K562 (cell line): Measurements from ENCODE around the gene SLC30A1. TPM values are rescaled to one million over a fixed set of nuclear protein-coding genes. Genes with fewer than 3 reads are reported as not detected.
A peak's percentile ranks its signal among the peaks of the same experiment; 100 is the strongest.

Experiments
- ATF3 ChIP-seq, 2 experiments: fragments of 450-650 bp in 1 of 2; sonication (generic) in 1 of 2; formaldehyde crosslinking in 1 of 2; IDR thresholded peaks in 1 of 2; conservative IDR thresholded peaks in 1 of 2; 2 replicates each; pipeline versions ENCODE4 v1.6.1 to v1.8.1; 2016 to 2023; ENCODE audit warnings: mild to moderate bottlenecking in 2 of 2, moderate library complexity in 2 of 2, inconsistent platforms in 1 of 2, missing genetic modification reagents in 1 of 2
- CAMTA2 ChIP-seq: fragments of 250-450 bp; sonication (Bioruptor Pico); conservative IDR thresholded peaks from 2 replicates; pipeline ENCODE4 v1.5.1; 2022
- CGGBP1 ChIP-seq: fragments of 250-450 bp; sonication (Bioruptor Pico); IDR thresholded peaks from 2 replicates; pipeline ENCODE4 v1.9.0; 2021; ENCODE audit warnings: mild to moderate bottlenecking
- E4F1 ChIP-seq: fragments of 250-450 bp; sonication (Bioruptor Pico); IDR thresholded peaks from 2 replicates; pipeline ENCODE4 v1.5.0; 2021; ENCODE audit warnings: mild to moderate bottlenecking, borderline replicate concordance
- FOXK1 ChIP-seq: sonication (generic); formaldehyde crosslinking; IDR thresholded peaks from 2 replicates; pipeline ENCODE4 v1.8.0; 2022; ENCODE audit warnings: missing genetic modification reagents, mild to moderate bottlenecking, borderline replicate concordance
- GTF2A2 ChIP-seq: IDR thresholded peaks from 2 replicates; pipeline ENCODE4 v1.6.1; 2016; ENCODE audit warnings: mild to moderate bottlenecking, missing genetic modification characterization, missing compliant biosample characterization
- ID3 ChIP-seq, 2 experiments: fragments of 250-450 bp in 1 of 2; fragments of 450-650 bp in 1 of 2; sonication (Bioruptor Pico) in 1 of 2; IDR thresholded peaks; 2 replicates each; pipeline versions ENCODE4 v1.6.1 to v1.8.0; 2016 to 2021; ENCODE audit warnings: mild to moderate bottlenecking in 2 of 2, moderate library complexity in 2 of 2, missing compliant biosample characterization in 1 of 2, missing genetic modification characterization in 1 of 2
- KLF10 ChIP-seq: fragments of 250-450 bp; sonication (Bioruptor Pico); IDR thresholded peaks from 2 replicates; pipeline ENCODE4 v1.6.1; 2021; ENCODE audit warnings: matching md5 sums
- LEF1 ChIP-seq: fragments of 450-650 bp; IDR thresholded peaks from 2 replicates; pipeline ENCODE4 v1.6.1; 2016; ENCODE audit warnings: mild to moderate bottlenecking
- POU5F1 ChIP-seq: fragments of 150-350 bp; IDR thresholded peaks from 2 replicates; pipeline ENCODE4 v1.6.1; 2014; ENCODE audit warnings: borderline replicate concordance, low read length, low read depth, mild to moderate bottlenecking; ENCODE audit not compliant: partially characterized antibody
- RBM14 ChIP-seq: fragments of 200-400 bp; formaldehyde crosslinking; IDR thresholded peaks from 2 replicates; pipeline ENCODE4 v1.6.1; 2018; ENCODE audit warnings: low read depth, mild to moderate bottlenecking, low read length, moderate library complexity, borderline replicate concordance; ENCODE audit not compliant: insufficient read depth
- SIRT6 ChIP-seq: IDR thresholded peaks from one replicate; pipeline ENCODE4 v1.6.1; 2012; ENCODE audit warnings: low read depth, mild to moderate bottlenecking, control low read depth, inconsistent platforms, low read length, moderate library complexity
- SRSF3 ChIP-seq: fragments of 200-400 bp; formaldehyde crosslinking; IDR thresholded peaks from 2 replicates; pipeline ENCODE4 v1.6.1; 2016; ENCODE audit warnings: mild to moderate bottlenecking, low read length, moderate library complexity; ENCODE audit not compliant: insufficient read depth
- SUPT5H ChIP-seq: fragments of 450-650 bp; IDR thresholded peaks from 2 replicates; pipeline ENCODE4 v1.6.1; 2016
- YBX1 ChIP-seq: fragments of 450-650 bp; IDR thresholded peaks from 2 replicates; pipeline ENCODE4 v1.7.1; 2016; ENCODE audit warnings: mild to moderate bottlenecking
- ZFP36 ChIP-seq: fragments of 150-350 bp; IDR thresholded peaks from 2 replicates; pipeline ENCODE4 v1.6.1; 2018; ENCODE audit warnings: low read length, low read depth; ENCODE audit not compliant: partially characterized antibody
- ZNF280A ChIP-seq: fragments of 450-650 bp; IDR thresholded peaks from 2 replicates; pipeline ENCODE4 v1.6.1; 2018; ENCODE audit warnings: mild to moderate bottlenecking, low read depth; ENCODE audit not compliant: partially characterized antibody
- ZNF518B ChIP-seq: fragments of 250-450 bp; sonication (Bioruptor Pico); IDR thresholded peaks from 2 replicates; pipeline ENCODE4 v1.5.0; 2021; ENCODE audit warnings: mild to moderate bottlenecking, moderate library complexity
- polyA plus RNA-seq, 8 experiments: library from polyadenylated mRNA; depleted of rRNA in 4 of 8; stranded (reverse) in 5 of 8; unstranded in 3 of 8; fragments of >200 nt; fragmentation: Nextera tagmentation in 2 of 8; fragmentation: Illumina TruSeq in 1 of 8; extraction: Ambion mirVana in 2 of 8; extraction: Trizol in 1 of 8; gene quantifications; 2 replicates each; pipeline versions ENCODE4 v1.2.1 to v1.2.3, GENCODE V29; 2011 to 2014; ENCODE audit warnings: inconsistent platforms in 1 of 8, missing spikeins in 1 of 8
- total RNA-seq, 7 experiments: library from RNA; depleted of rRNA in 6 of 7; stranded (reverse); fragments of >200 nt in 6 of 7; fragmentation: Illumina TruSeq in 2 of 7; extraction: Trizol in 2 of 7; gene quantifications; 2 replicates each; pipeline versions ENCODE4 v1.2.1 to v1.2.3, GENCODE V29; 2011 to 2021; ENCODE audit warnings: low replicate concordance in 1 of 7

The SLC30A1 gene
- total and polyA plus RNA-seq, 9 of the 15 experiments (the other 6 are each of a cell fraction or from before 2014, with no cell fraction given) = 4.1 to 14.4 (median 6.6) TPM

- no peak for TF ChIP-seq POU5F1
- TF ChIP-seq YBX1 = no peak
- no peak for TF ChIP-seq ID3 (CRISPR knock-in tag; IDR thresholded peaks at IDR 0.05)
- no peak for TF ChIP-seq ID3 (tag; IDR thresholded peaks at IDR 0.05)
- no peak for TF ChIP-seq E4F1 (CRISPR knock-in tag)
- TF ChIP-seq SRSF3 = no peak
- no peak for TF ChIP-seq GTF2A2
- no peak for TF ChIP-seq ATF3 (IDR thresholded peaks at IDR 0.05)
- TF ChIP-seq ATF3 (CRISPR knock-in tag; conservative IDR thresholded peaks at IDR 0.05) = no peak
- TF ChIP-seq FOXK1 (CRISPR knock-in tag) = no peak
- TF ChIP-seq RBM14 = no peak
- TF ChIP-seq ZFP36 = no peak
- TF ChIP-seq LEF1 = peak; percentile 32; the same call in 1 of the 2 replicates
- no peak for TF ChIP-seq KLF10 (CRISPR knock-in tag)
- no peak for TF ChIP-seq SIRT6
- TF ChIP-seq CAMTA2 (CRISPR knock-in tag) = no peak
- TF ChIP-seq ZNF280A = no peak
- no peak for TF ChIP-seq CGGBP1 (CRISPR knock-in tag)
- TF ChIP-seq SUPT5H = no peak
- TF ChIP-seq ZNF518B (CRISPR knock-in tag) = no peak
These were observed 35.7 kb upstream of the SLC30A1 start (continued) for GRCh38 chr1:211614615-211615014.
